ENCODE data around the gene DCTD.

Gene DCTD

GRCh38 chr4:182893047-182893446, 24.1 kb downstream of the DCTD start:
- Histone ChIP-seq H3K4me1 (ENCODE audit: control insufficient read depth, insufficient read depth, low read length) (no peaks in the 10 kb centered on the region), H3K9ac (ENCODE audit: low read length in 2 of 2) (no peak overlapping the region), H3K27me3 (ENCODE audit: control insufficient read depth in 1 of 2, insufficient read depth in 2 of 2, low read length in 2 of 2) (no peaks in the 10 kb centered on the region), H3K36me3 (ENCODE audit: control insufficient read depth in 2 of 2, insufficient read depth in 2 of 2, low read length in 2 of 2) (peaks cover 33 to 46% of the 10 kb centered on the region in 2 donors), H3K9me3 (ENCODE audit: control insufficient read depth in 2 of 2, low read length in 2 of 2) (no peaks in the 10 kb centered on the region), H3K27ac (ENCODE audit: low read length) (no peak overlapping the region), H3K4me3 (ENCODE audit: low read length in 2 of 2) (no peak overlapping the region)

- Histone ChIP-seq H3K9me3 (ENCODE audit: control insufficient read depth in 2 of 2, low read length in 2 of 2) (no peaks in the 10 kb centered on the region), H3K4me1 (ENCODE audit: control insufficient read depth, insufficient read depth, low read length) (no peaks in the 10 kb centered on the region), H3K27me3 (ENCODE audit: control insufficient read depth in 1 of 2, insufficient read depth in 2 of 2, low read length in 2 of 2) (no peaks in the 10 kb centered on the region), H3K9ac (ENCODE audit: low read length in 2 of 2) (no peak overlapping the region), H3K27ac (ENCODE audit: low read length) (no peak overlapping the region), H3K36me3 (ENCODE audit: control insufficient read depth in 2 of 2, insufficient read depth in 2 of 2, low read length in 2 of 2) (peaks cover 36 to 41% of the 10 kb centered on the region in 2 donors), H3K4me3 (ENCODE audit: low read length in 2 of 2) (no peak overlapping the region)
Observed at GRCh38 chr4:182890202-182890601, 27.0 kb downstream of the DCTD start.

GRCh38 chr4:182888891-182889290, 28.3 kb downstream of the DCTD start:
- H3K9me3 ChIP-seq (ENCODE audit: control insufficient read depth in 2 of 2, low read length in 2 of 2): peaks cover 0 to 2% of the 10 kb centered on the region in 2 donors
- no peak overlapping the region for H3K4me3 ChIP-seq (ENCODE audit: low read length in 2 of 2)
- no peak overlapping the region for H3K27ac ChIP-seq (ENCODE audit: low read length)
- H3K36me3 ChIP-seq (ENCODE audit: control insufficient read depth in 2 of 2, insufficient read depth in 2 of 2, low read length in 2 of 2): peaks cover 27 to 37% of the 10 kb centered on the region in 2 donors
- no peak overlapping the region for H3K9ac ChIP-seq (ENCODE audit: low read length in 2 of 2)
- no peaks in the 10 kb centered on the region for H3K4me1 ChIP-seq (ENCODE audit: control insufficient read depth, insufficient read depth, low read length)
- no peaks in the 10 kb centered on the region for H3K27me3 ChIP-seq (ENCODE audit: control insufficient read depth in 1 of 2, insufficient read depth in 2 of 2, low read length in 2 of 2)

GRCh38 chr4:182886768-182887167, 30.4 kb downstream of the DCTD start:
- no peaks in the 10 kb centered on the region for H3K4me1 ChIP-seq (ENCODE audit: control insufficient read depth, insufficient read depth, low read length)
- no peak overlapping the region for H3K9ac ChIP-seq (ENCODE audit: low read length in 2 of 2)
- H3K9me3 ChIP-seq (ENCODE audit: control insufficient read depth in 2 of 2, low read length in 2 of 2): peaks cover 0 to 2% of the 10 kb centered on the region in 2 donors
- no peak overlapping the region for H3K4me3 ChIP-seq (ENCODE audit: low read length in 2 of 2)
- H3K36me3 ChIP-seq (ENCODE audit: control insufficient read depth in 2 of 2, insufficient read depth in 2 of 2, low read length in 2 of 2): peaks cover 18 to 32% of the 10 kb centered on the region in 2 donors
- no peaks in the 10 kb centered on the region for H3K27me3 ChIP-seq (ENCODE audit: control insufficient read depth in 1 of 2, insufficient read depth in 2 of 2, low read length in 2 of 2)
- no peak overlapping the region for H3K27ac ChIP-seq (ENCODE audit: low read length)

- H3K4me1 ChIP-seq (ENCODE audit: control insufficient read depth, insufficient read depth, low read length): peaks cover under 1% of the 10 kb centered on the region
Observed at GRCh38 chr4:182886205-182886604, 31.0 kb downstream of the DCTD start.

GRCh38 chr4:182885738-182886077, 31.5 kb downstream of the DCTD start:
- peaks cover 13 to 29% of the 10 kb centered on the region in 2 donors for H3K36me3 ChIP-seq (ENCODE audit: control insufficient read depth in 2 of 2, insufficient read depth in 2 of 2, low read length in 2 of 2)
- no peak overlapping the region for H3K27ac ChIP-seq (ENCODE audit: low read length)
- H3K9me3 ChIP-seq (ENCODE audit: control insufficient read depth in 2 of 2, low read length in 2 of 2): peaks cover 0 to 2% of the 10 kb centered on the region in 2 donors
- H3K9ac ChIP-seq (ENCODE audit: low read length in 2 of 2): no peak overlapping the region
- H3K27me3 ChIP-seq (ENCODE audit: control insufficient read depth in 1 of 2, insufficient read depth in 2 of 2, low read length in 2 of 2): no peaks in the 10 kb centered on the region
- H3K4me3 ChIP-seq (ENCODE audit: low read length in 2 of 2): no peak overlapping the region
- H3K4me1 ChIP-seq (ENCODE audit: control insufficient read depth, insufficient read depth, low read length): peaks cover 5% of the 10 kb centered on the region

More at GRCh38 chr4:182886205-182886604, 31.0 kb downstream of the DCTD start:
- Histone ChIP-seq H3K9ac (ENCODE audit: low read length in 2 of 2) (no peak overlapping the region), H3K36me3 (ENCODE audit: control insufficient read depth in 2 of 2, insufficient read depth in 2 of 2, low read length in 2 of 2) (peaks cover 18 to 32% of the 10 kb centered on the region in 2 donors), H3K9me3 (ENCODE audit: control insufficient read depth in 2 of 2, low read length in 2 of 2) (peaks cover 0 to 2% of the 10 kb centered on the region in 2 donors), H3K27me3 (ENCODE audit: control insufficient read depth in 1 of 2, insufficient read depth in 2 of 2, low read length in 2 of 2) (no peaks in the 10 kb centered on the region), H3K4me3 (ENCODE audit: low read length in 2 of 2) (no peak overlapping the region), H3K27ac (ENCODE audit: low read length) (no peak overlapping the region)

GRCh38 chr4:182885022-182885737, 32.0 kb downstream of the DCTD start:
- H3K36me3 ChIP-seq (ENCODE audit: control insufficient read depth in 2 of 2, insufficient read depth in 2 of 2, low read length in 2 of 2): peaks cover 7 to 23% of the 10 kb centered on the region in 2 donors
- no peak overlapping the region for H3K27ac ChIP-seq (ENCODE audit: low read length)
- H3K9me3 ChIP-seq (ENCODE audit: control insufficient read depth in 2 of 2, low read length in 2 of 2): peaks cover 0 to 2% of the 10 kb centered on the region in 2 donors
- H3K4me3 ChIP-seq (ENCODE audit: low read length in 2 of 2): no peak overlapping the region
- H3K4me1 ChIP-seq (ENCODE audit: control insufficient read depth, insufficient read depth, low read length): peaks cover 10% of the 10 kb centered on the region
- no peaks in the 10 kb centered on the region for H3K27me3 ChIP-seq (ENCODE audit: control insufficient read depth in 1 of 2, insufficient read depth in 2 of 2, low read length in 2 of 2)
- no peak overlapping the region for H3K9ac ChIP-seq (ENCODE audit: low read length in 2 of 2)

- Histone ChIP-seq H3K4me3 (ENCODE audit: low read length in 2 of 2) (no peak overlapping the region), H3K9ac (ENCODE audit: low read length in 2 of 2) (no peak overlapping the region), H3K27ac (ENCODE audit: low read length) (no peak overlapping the region), H3K27me3 (ENCODE audit: control insufficient read depth in 1 of 2, insufficient read depth in 2 of 2, low read length in 2 of 2) (no peaks in the 10 kb centered on the region), H3K36me3 (ENCODE audit: control insufficient read depth in 2 of 2, insufficient read depth in 2 of 2, low read length in 2 of 2) (peaks cover 3 to 19% of the 10 kb centered on the region in 2 donors), H3K9me3 (ENCODE audit: control insufficient read depth in 2 of 2, low read length in 2 of 2) (peaks cover 0 to 2% of the 10 kb centered on the region in 2 donors), H3K4me1 (ENCODE audit: control insufficient read depth, insufficient read depth, low read length) (peaks cover 14% of the 10 kb centered on the region)
Observed at GRCh38 chr4:182884040-182884439, 33.1 kb downstream of the DCTD start.

GRCh38 chr4:182883351-182883750, 33.8 kb downstream of the DCTD start:
- Histone ChIP-seq H3K27ac (ENCODE audit: low read length) (no peak overlapping the region), H3K4me1 (ENCODE audit: control insufficient read depth, insufficient read depth, low read length) (peaks cover 14% of the 10 kb centered on the region), H3K4me3 (ENCODE audit: low read length in 2 of 2) (no peak overlapping the region), H3K9ac (ENCODE audit: low read length in 2 of 2) (no peak overlapping the region), H3K27me3 (ENCODE audit: control insufficient read depth in 1 of 2, insufficient read depth in 2 of 2, low read length in 2 of 2) (no peaks in the 10 kb centered on the region), H3K9me3 (ENCODE audit: control insufficient read depth in 2 of 2, low read length in 2 of 2) (peaks cover 0 to 2% of the 10 kb centered on the region in 2 donors), H3K36me3 (ENCODE audit: control insufficient read depth in 2 of 2, insufficient read depth in 2 of 2, low read length in 2 of 2) (peaks cover 3 to 19% of the 10 kb centered on the region in 2 donors)

GRCh38 chr4:182881914-182882313, 35.3 kb downstream of the DCTD start:
- H3K27ac ChIP-seq (ENCODE audit: low read length): no peak overlapping the region
- H3K4me3 ChIP-seq (ENCODE audit: low read length in 2 of 2): peak overlapping the region in 1 of 2 donors; percentile 22
- H3K9ac ChIP-seq (ENCODE audit: low read length in 2 of 2): no peak overlapping the region
- peaks cover 0 to 2% of the 10 kb centered on the region in 2 donors for H3K9me3 ChIP-seq (ENCODE audit: control insufficient read depth in 2 of 2, low read length in 2 of 2)
- H3K36me3 ChIP-seq (ENCODE audit: control insufficient read depth in 2 of 2, insufficient read depth in 2 of 2, low read length in 2 of 2): peaks cover 3 to 16% of the 10 kb centered on the region in 2 donors
- H3K27me3 ChIP-seq (ENCODE audit: control insufficient read depth in 1 of 2, insufficient read depth in 2 of 2, low read length in 2 of 2): no peaks in the 10 kb centered on the region
- H3K4me1 ChIP-seq (ENCODE audit: control insufficient read depth, insufficient read depth, low read length): peaks cover 14% of the 10 kb centered on the region

Measured in stomach smooth muscle (tissue), 2 donors.